Neural progenitor cell (in vitro differentiated cells): ENCODE results near the gene ZNF280B. TPM values are rescaled to one million over a fixed set of nuclear protein-coding genes. Genes with fewer than 3 reads are reported as not detected.
"Not testable (repeated sequence)": the region's sequence is repeated elsewhere in the genome, so short reads cannot be mapped to it uniquely, and the experiment has no call there.

ENCODE experiments used
- DNase-seq: peaks from one replicate; pipeline ENCODE4 v3.0.0-alpha.2; 2016; ENCODE audit warnings: low spot score
- H2AFZ ChIP-seq: fragments of 200-600 bp; sonication (generic); replicated peaks from 2 replicates; pipeline ENCODE4 v1.6.1; 2016; ENCODE audit warnings: antibody characterized with exemption
- H3F3A ChIP-seq: fragments of 200-600 bp; sonication (generic); 2 replicates; pipeline ENCODE4 v1.6.1; 2016; ENCODE audit warnings: antibody characterized with exemption, low read depth
- H3K27ac ChIP-seq: fragments of 200-600 bp; sonication (generic); 2 replicates; pipeline ENCODE4 v1.5.1; 2016; ENCODE audit warnings: mild to moderate bottlenecking
- H3K27me3 ChIP-seq: fragments of 200-600 bp; sonication (generic); 2 replicates; pipeline ENCODE4 v1.6.1; 2016; ENCODE audit warnings: mild to moderate bottlenecking, moderate library complexity
- H3K36me3 ChIP-seq: fragments of 200-600 bp; sonication (generic); 2 replicates; pipeline ENCODE4 v1.5.1; 2016
- H3K4me1 ChIP-seq: fragments of 200-600 bp; sonication (generic); 2 replicates; pipeline ENCODE4 v1.6.1; 2016; ENCODE audit warnings: mixed run types
- H3K4me2 ChIP-seq: fragments of 200-600 bp; sonication (generic); 2 replicates; pipeline ENCODE4 v1.6.1; 2016
- H3K4me3 ChIP-seq: fragments of 200-600 bp; sonication (generic); 2 replicates; pipeline ENCODE4 v1.5.1; 2016
- H3K79me2 ChIP-seq: fragments of 200-600 bp; sonication (generic); 2 replicates; pipeline ENCODE4 v1.6.1; 2016; ENCODE audit warnings: low read depth
- H3K9ac ChIP-seq: fragments of 200-600 bp; sonication (generic); 2 replicates; pipeline ENCODE4 v1.6.1; 2016
- H3K9me3 ChIP-seq: fragments of 200-600 bp; sonication (generic); 2 replicates; pipeline ENCODE4 v1.5.1; 2016; ENCODE audit warnings: low read depth
- H4K20me1 ChIP-seq: fragments of 200-600 bp; sonication (generic); 2 replicates; pipeline ENCODE4 v1.6.1; 2016; ENCODE audit warnings: low read depth
- H3K27ac Mint-ChIP-seq: 3 replicates; pipeline ENCODE4 v1.8.0; 2021; ENCODE audit warnings: mixed read lengths
- H3K27me3 Mint-ChIP-seq: 2 replicates; pipeline ENCODE4 v1.8.0; 2022; ENCODE audit warnings: low read depth, mild to moderate bottlenecking, inconsistent platforms, moderate library complexity, mixed read lengths; ENCODE audit not compliant: insufficient read depth
- H3K36me3 Mint-ChIP-seq: 3 replicates; pipeline ENCODE4 v1.8.0; 2021; ENCODE audit warnings: mixed read lengths
- H3K4me1 Mint-ChIP-seq: 3 replicates; pipeline ENCODE4 v1.8.0; 2021; ENCODE audit warnings: mixed read lengths
- H3K4me3 Mint-ChIP-seq: 3 replicates; pipeline ENCODE4 v1.8.0; 2021; ENCODE audit warnings: mild to moderate bottlenecking, moderate library complexity, mixed read lengths
- H3K9me3 Mint-ChIP-seq: 3 replicates; pipeline ENCODE4 v1.8.0; 2020; ENCODE audit warnings: mixed read lengths
- CTCF ChIP-seq: fragments of 200-600 bp; sonication (generic); IDR thresholded peaks from 2 replicates; pipeline ENCODE4 v1.5.1; 2017; ENCODE audit warnings: antibody characterized with exemption, mild to moderate bottlenecking
- EZH2 ChIP-seq: fragments of 200-600 bp; sonication (generic); IDR thresholded peaks from 2 replicates; pipeline ENCODE4 v1.6.1; 2017; ENCODE audit warnings: antibody characterized with exemption, mild to moderate bottlenecking, moderate library complexity
- EZH2phosphoT487 ChIP-seq: fragments of 200-600 bp; sonication (generic); IDR thresholded peaks from 2 replicates; pipeline ENCODE4 v1.6.1; 2017; ENCODE audit warnings: antibody characterized with exemption
- total RNA-seq: library from RNA; depleted of rRNA; stranded (reverse); fragments of >200 nt; gene quantifications from 2 replicates; pipeline ENCODE4 v1.2.3, GENCODE V29; 2015; ENCODE audit warnings: low replicate concordance

Gene ZNF280B
- total RNA-seq, 1 donor from 2014 or later = 14.2 TPM

DNA sequence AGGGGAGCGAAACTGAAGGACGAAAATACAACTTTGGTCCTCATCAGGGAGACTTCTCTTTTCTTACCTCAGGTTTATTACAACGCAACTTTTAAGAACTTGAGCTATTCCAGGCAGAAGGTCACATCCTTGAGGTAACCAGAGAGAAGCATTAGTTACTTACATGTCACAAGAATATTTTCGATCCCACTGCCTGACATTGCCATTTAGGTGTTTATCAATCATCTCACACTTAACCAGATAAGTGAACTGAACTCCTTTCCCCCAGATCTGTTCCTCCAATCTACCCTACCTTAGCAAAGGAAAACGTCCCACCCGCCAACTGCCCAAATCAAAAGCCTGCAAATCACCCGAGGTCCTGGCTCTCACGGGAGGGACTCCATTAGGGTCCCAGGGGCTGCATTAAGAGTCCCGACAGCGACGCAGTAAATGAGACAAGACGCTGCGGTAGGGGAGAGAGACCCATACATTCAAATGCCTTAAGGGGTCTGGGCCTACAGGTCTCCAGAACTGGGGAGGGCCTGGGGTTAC, 734 bp downstream of the ZNF280B start:
- H3F3A ChIP-seq = no peaks in the 10 kb centered on the region
- H3K9ac ChIP-seq = peak overlapping the region; percentile 74
- Mint-ChIP-seq H3K4me1 (peaks cover 12% of the 10 kb centered on the region), H3K9me3 (peaks cover 5% of the 10 kb centered on the region), H3K36me3 (peaks cover 37% of the 10 kb centered on the region), H3K27me3 (peaks cover 5% of the 10 kb centered on the region), H3K27ac (peak overlapping the region; percentile 93), H3K4me3 (peak overlapping the region; percentile 97)
- peaks cover 25% of the 10 kb centered on the region for H3K27me3 ChIP-seq
- H2AFZ ChIP-seq = peak overlapping the region; percentile 90
- no peak overlapping the region for H3K27ac ChIP-seq
- no peaks in the 10 kb centered on the region for H3K9me3 ChIP-seq
- H3K4me3 ChIP-seq = peak overlapping the region; percentile 94
- peak; percentile 45 for DNase-seq
- peak overlapping the region; percentile 85 for H3K4me2 ChIP-seq
- peaks cover 11% of the 10 kb centered on the region for H3K36me3 ChIP-seq
- peaks cover 36% of the 10 kb centered on the region for H3K79me2 ChIP-seq
- H4K20me1 ChIP-seq = peaks cover 23% of the 10 kb centered on the region
- peaks cover 9% of the 10 kb centered on the region for H3K4me1 ChIP-seq
- TF ChIP-seq CTCF (no peak), EZH2 (no peak), EZH2phosphoT487 (no peak)

DNA sequence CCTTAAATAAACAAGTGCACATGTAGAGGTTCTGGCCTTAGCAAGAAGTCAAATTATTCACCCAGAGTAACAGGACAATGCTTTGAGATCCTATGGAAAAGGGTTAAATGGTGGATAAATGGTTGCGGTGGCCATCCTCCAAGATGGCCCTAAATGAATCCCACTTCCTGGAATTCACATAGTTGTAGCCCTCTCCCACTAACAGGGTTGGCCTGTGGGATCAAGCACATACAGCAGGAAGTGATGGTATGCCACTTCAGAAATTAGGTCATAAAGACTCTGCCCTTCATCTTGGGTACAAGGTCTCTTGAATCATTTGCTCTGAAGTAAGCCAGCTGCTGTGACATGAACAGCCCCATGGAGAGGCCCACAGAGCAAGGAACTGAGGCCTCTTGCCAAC, 1.8 kb downstream of the ZNF280B start:
- TF ChIP-seq EZH2 = no peak
- no peak for TF ChIP-seq EZH2phosphoT487
- TF ChIP-seq CTCF = no peak
- no peak overlapping the region for H2AFZ ChIP-seq
- peaks cover 14% of the 10 kb centered on the region for H3K27me3 ChIP-seq
- Mint-ChIP-seq H3K4me3 (peak overlapping the region; percentile 97), H3K27me3 (no peaks in the 10 kb centered on the region), H3K36me3 (peaks cover 44% of the 10 kb centered on the region), H3K27ac (no peak overlapping the region), H3K4me1 (peaks cover 12% of the 10 kb centered on the region), H3K9me3 (peaks cover 5% of the 10 kb centered on the region)
- H3K36me3 ChIP-seq = peaks cover 11% of the 10 kb centered on the region
- H3F3A ChIP-seq = no peaks in the 10 kb centered on the region
- no peak overlapping the region for H3K27ac ChIP-seq
- DNase-seq = no peak
- H3K79me2 ChIP-seq = peaks cover 38% of the 10 kb centered on the region
- H3K9ac ChIP-seq = no peak overlapping the region
- peaks cover 9% of the 10 kb centered on the region for H3K4me1 ChIP-seq
- no peaks in the 10 kb centered on the region for H3K9me3 ChIP-seq
- peaks cover 29% of the 10 kb centered on the region for H4K20me1 ChIP-seq
- no peak overlapping the region for H3K4me2 ChIP-seq
- no peak overlapping the region for H3K4me3 ChIP-seq

- no peak overlapping the region for H3K4me3 ChIP-seq
- no peaks in the 10 kb centered on the region for H3F3A ChIP-seq
- peaks cover 51% of the 10 kb centered on the region for H3K79me2 ChIP-seq
- no peak for DNase-seq
- no peaks in the 10 kb centered on the region for H3K9me3 Mint-ChIP-seq
- no peak overlapping the region for H3K4me2 ChIP-seq
- peaks cover 36% of the 10 kb centered on the region for H4K20me1 ChIP-seq
- no peaks in the 10 kb centered on the region for H3K36me3 ChIP-seq
- H3K27me3 Mint-ChIP-seq = peaks cover 3% of the 10 kb centered on the region
- no peak overlapping the region for H3K27ac ChIP-seq
- H3K27me3 ChIP-seq = no peaks in the 10 kb centered on the region
- H3K27ac Mint-ChIP-seq = no peak overlapping the region
- H3K9me3 ChIP-seq = no peaks in the 10 kb centered on the region
- H2AFZ ChIP-seq = no peak overlapping the region
- no peaks in the 10 kb centered on the region for H3K4me1 ChIP-seq
- H3K4me3 Mint-ChIP-seq = no peak overlapping the region
- H3K4me1 Mint-ChIP-seq = no peaks in the 10 kb centered on the region
- H3K36me3 Mint-ChIP-seq = peaks cover 39% of the 10 kb centered on the region
- TF ChIP-seq CTCF = no peak
- TF ChIP-seq EZH2phosphoT487 = no peak
- no peak for TF ChIP-seq EZH2
- H3K9ac ChIP-seq = no peak overlapping the region
These were observed 10.3 kb downstream of the ZNF280B start for GRCh38 chr22:22498267-22498666.

GRCh38 chr22:22491589-22491988, 17.0 kb downstream of the ZNF280B start:
- peaks cover 40% of the 10 kb centered on the region for H3K36me3 Mint-ChIP-seq
- H3K4me1 Mint-ChIP-seq = not testable (repeated sequence)

More at GRCh38 chr22:22491589-22491988, 17.0 kb downstream of the ZNF280B start:
- H3K27me3 Mint-ChIP-seq, H3K4me3 Mint-ChIP-seq, H3K27me3 ChIP-seq, H3K9ac ChIP-seq, H3K9me3 Mint-ChIP-seq, H3K4me2 ChIP-seq, H3K4me3 ChIP-seq, H3K36me3 ChIP-seq, H3K4me1 ChIP-seq, H2AFZ ChIP-seq, H3K9me3 ChIP-seq, DNase-seq, H3K27ac Mint-ChIP-seq, H3K27ac ChIP-seq, H3F3A ChIP-seq: not testable (repeated sequence)
- Histone ChIP-seq H3K79me2 (peaks cover 11% of the 10 kb centered on the region), H4K20me1 (peaks cover 12% of the 10 kb centered on the region)
